ENCODE measurements around the gene ATXN7. TPM values are rescaled to one million over a fixed set of nuclear protein-coding genes. Genes with fewer than 3 reads are reported as not detected.

Gene ATXN7
- total RNA-seq, 1 experiment from 2014 or later = 27.5 TPM

GRCh38 chr3:63998852-63999754 lies 135.4 kb downstream of the ATXN7 start (continued):
- no peak for TF ChIP-seq CTCF (IDR thresholded peaks at IDR 0.05 in 2 of 3, conservative IDR thresholded peaks at IDR 0.05 in 1 of 3; ENCODE audit: borderline replicate concordance in 1 of 3, insufficient read depth in 1 of 3, low read depth in 2 of 3, low read length in 2 of 3)

DNA sequence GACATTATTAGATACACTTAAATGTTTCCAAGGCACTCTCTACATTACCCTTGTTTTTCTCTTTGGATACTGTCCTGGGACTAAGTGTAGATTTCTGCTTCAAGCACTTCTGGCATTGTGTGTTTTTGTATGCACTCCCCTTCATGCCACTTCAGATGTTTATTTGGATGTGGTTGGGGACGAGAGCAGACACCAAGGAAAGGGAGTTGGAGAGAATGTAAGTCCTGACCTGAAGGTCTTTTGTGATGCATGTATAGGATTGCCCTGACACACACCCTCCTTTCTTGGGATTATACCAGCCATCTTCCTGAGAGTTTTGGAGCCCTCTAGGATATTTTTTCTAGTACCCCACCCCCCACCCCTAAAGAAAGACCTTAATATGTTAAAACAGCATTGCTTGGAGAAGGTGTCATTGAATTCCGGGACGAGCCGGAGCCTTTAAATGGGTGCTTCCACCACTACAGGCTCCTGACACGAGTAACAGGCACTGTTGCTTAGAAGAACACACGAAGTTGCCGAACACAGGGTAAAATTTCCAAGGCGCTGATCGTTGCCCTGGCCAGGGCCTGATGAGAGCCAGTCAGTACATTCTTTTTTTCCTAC lies 136.9 kb downstream of the ATXN7 start:
- Histone ChIP-seq H3K36me3 (ENCODE audit: control insufficient read depth in 1 of 2, insufficient read depth in 2 of 2, low read length in 2 of 2) (peaks cover 18% of the 10 kb centered on the region in 2 experiments; a peak in 3 of 4 replicates), H3K4me2 (ENCODE audit: low read length) (no peak overlapping the region)
- POLR2A ChIA-PET = no interaction called here
- TF ChIP-seq, protein P1, sequence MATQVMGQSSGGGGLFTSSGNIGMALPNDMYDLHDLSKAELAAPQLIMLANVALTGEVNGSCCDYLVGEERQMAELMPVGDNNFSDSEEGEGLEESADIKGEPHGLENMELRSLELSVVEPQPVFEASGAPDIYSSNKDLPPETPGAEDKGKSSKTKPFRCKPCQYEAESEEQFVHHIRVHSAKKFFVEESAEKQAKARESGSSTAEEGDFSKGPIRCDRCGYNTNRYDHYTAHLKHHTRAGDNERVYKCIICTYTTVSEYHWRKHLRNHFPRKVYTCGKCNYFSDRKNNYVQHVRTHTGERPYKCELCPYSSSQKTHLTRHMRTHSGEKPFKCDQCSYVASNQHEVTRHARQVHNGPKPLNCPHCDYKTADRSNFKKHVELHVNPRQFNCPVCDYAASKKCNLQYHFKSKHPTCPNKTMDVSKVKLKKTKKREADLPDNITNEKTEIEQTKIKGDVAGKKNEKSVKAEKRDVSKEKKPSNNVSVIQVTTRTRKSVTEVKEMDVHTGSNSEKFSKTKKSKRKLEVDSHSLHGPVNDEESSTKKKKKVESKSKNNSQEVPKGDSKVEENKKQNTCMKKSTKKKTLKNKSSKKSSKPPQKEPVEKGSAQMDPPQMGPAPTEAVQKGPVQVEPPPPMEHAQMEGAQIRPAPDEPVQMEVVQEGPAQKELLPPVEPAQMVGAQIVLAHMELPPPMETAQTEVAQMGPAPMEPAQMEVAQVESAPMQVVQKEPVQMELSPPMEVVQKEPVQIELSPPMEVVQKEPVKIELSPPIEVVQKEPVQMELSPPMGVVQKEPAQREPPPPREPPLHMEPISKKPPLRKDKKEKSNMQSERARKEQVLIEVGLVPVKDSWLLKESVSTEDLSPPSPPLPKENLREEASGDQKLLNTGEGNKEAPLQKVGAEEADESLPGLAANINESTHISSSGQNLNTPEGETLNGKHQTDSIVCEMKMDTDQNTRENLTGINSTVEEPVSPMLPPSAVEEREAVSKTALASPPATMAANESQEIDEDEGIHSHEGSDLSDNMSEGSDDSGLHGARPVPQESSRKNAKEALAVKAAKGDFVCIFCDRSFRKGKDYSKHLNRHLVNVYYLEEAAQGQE (IDR thresholded peaks at IDR 0.05; ENCODE audit: low read depth) = no peak
- TF ChIP-seq ZBTB33 (IDR thresholded peaks at IDR 0.05; ENCODE audit: extremely low read depth, insufficient replicate concordance, low read length) (no peak), SIN3A (IDR thresholded peaks at IDR 0.05; ENCODE audit: low read depth) (no peak), RAD21 (IDR thresholded peaks at IDR 0.05; ENCODE audit: low read depth) (no peak), SRF (IDR thresholded peaks at IDR 0.05; ENCODE audit: low read depth) (no peak), POLR2AphosphoS5 (IDR thresholded peaks at IDR 0.05; ENCODE audit: low read depth, low read length) (no peak), YY1 (IDR thresholded peaks at IDR 0.05; ENCODE audit: extremely low read depth, insufficient replicate concordance, low read depth, low read length) (no peak), EZH2phosphoT487 (IDR thresholded peaks at IDR 0.05; ENCODE audit: borderline replicate concordance) (no peak), TCF7L2 (IDR thresholded peaks at IDR 0.05; ENCODE audit: borderline replicate concordance, extremely low read depth, insufficient read depth, insufficient read length) (no peak), EZH2 (IDR thresholded peaks at IDR 0.05) (no peak)

More for the DNA sequence above, 136.9 kb downstream of the ATXN7 start:
- H3K27ac ChIP-seq (ENCODE audit: low read depth, low read length) = no peak overlapping the region
- 0 out of 2 replicates have a peak, but pooled peaks cover 4% of the 10 kb centered on the region for H3K79me2 ChIP-seq (ENCODE audit: insufficient read depth, low read length)
- no peak overlapping the region for H3K9ac ChIP-seq (ENCODE audit: low read length)
- no peaks in the 10 kb centered on the region for H3K9me3 ChIP-seq (ENCODE audit: control insufficient read depth in 1 of 2, insufficient read depth in 1 of 2, low read depth in 1 of 2, low read length in 2 of 2)
- RAD21 ChIA-PET (ENCODE audit: low non-redundant PET in 1 of 2, low total read pairs in 2 of 2, uncharacterized antibody in 2 of 2, unreplicated experiment in 2 of 2) = no interaction called here
- no peaks in the 10 kb centered on the region for H3K27me3 ChIP-seq (ENCODE audit: insufficient read depth, low read length)
- no TSS peak for BruUV-seq (replicated peaks)
- H3K9me2 ChIP-seq (ENCODE audit: insufficient read depth) = no peaks in the 10 kb centered on the region
- H3K4me1 ChIP-seq (ENCODE audit: control insufficient read depth in 1 of 2, insufficient read depth in 2 of 2, low read length in 2 of 2) = no peaks in the 10 kb centered on the region
- intact Hi-C loops (cut with micrococcal nuclease) = no loop called here
- DNase-seq (ENCODE audit: low read depth, low spot score) (no peak), ATAC-seq (no peak)
- no peak overlapping the region for H2AFZ ChIP-seq (ENCODE audit: low read depth, low read length, poor library complexity, severe bottlenecking)
- no peaks in the 10 kb centered on the region; the same call in 1 of the 2 replicates for H4K20me1 ChIP-seq (ENCODE audit: insufficient read depth)
- CTCF ChIA-PET = no interaction called here
- H3K4me3 ChIP-seq (replicated peaks in 1 of 2; ENCODE audit: low read depth in 1 of 2, low read length in 2 of 2) = no peak overlapping the region

All from HCT116 (cell line).